HEK293 (cell line): ENCODE results near the gene PLPPR4.
"Not testable (repeated sequence)": the region's sequence is repeated elsewhere in the genome, so short reads cannot be mapped to it uniquely, and the experiment has no call there.

Source experiments
- CTCF ChIA-PET: fragments of 350-600 bp; formaldehyde crosslinking; extraction: SDS; loops from one replicate; lab custom pipeline; 2021; ENCODE audit warnings: antibody characterized with exemption; lab: Yijun Ruan, JAX
- POLR2A ChIA-PET: fragments of 300-600 bp; formaldehyde crosslinking; extraction: SDS; loops from one replicate; lab custom pipeline; 2020; ENCODE audit warnings: antibody characterized with exemption, inconsistent platforms; lab: Yijun Ruan, JAX
- H3K27ac ChIP-seq: fragments of 200-500 bp; sonication (Bioruptor generic); 2 replicates; pipeline ENCODE4 v1.5.1; 2014; ENCODE audit warnings: low read depth, low read length, control low read depth, inconsistent platforms; ENCODE audit errors: extremely low read depth
- H3K36me3 ChIP-seq, 2 experiments: fragments of 200-500 bp in 1 of 2; sonication (Bioruptor generic) in 1 of 2; 1 replicate in 1 of 2; 2 replicates in 1 of 2; pipeline ENCODE4 v1.5.1; 2014 to 2017; ENCODE audit warnings: inconsistent platforms in 2 of 2, low read length in 2 of 2; ENCODE audit not compliant: control insufficient read depth in 2 of 2, insufficient read depth in 1 of 2
- H3K4me1 ChIP-seq: fragments of 200-500 bp; sonication (Bioruptor generic); 2 replicates; pipeline ENCODE4 v1.5.1; 2014; ENCODE audit warnings: mild to moderate bottlenecking, low read length, inconsistent platforms; ENCODE audit not compliant: control insufficient read depth, insufficient read depth
- H3K4me3 ChIP-seq: 2 replicates; pipeline ENCODE4 v1.5.1; 2011; ENCODE audit warnings: low read depth, mild to moderate bottlenecking, control low read depth, low read length, moderate library complexity
- H3K9me3 ChIP-seq: fragments of 200-500 bp; sonication (Bioruptor generic); 2 replicates; pipeline ENCODE4 v1.5.1; 2014; ENCODE audit warnings: low read depth, low read length, inconsistent platforms; ENCODE audit not compliant: control insufficient read depth, insufficient read depth
- ATF2 ChIP-seq: fragments of 450-650 bp; formaldehyde crosslinking; IDR thresholded peaks from 2 replicates; pipeline ENCODE4 v1.5.1; 2016; ENCODE audit warnings: missing biosample characterization, missing genetic modification characterization, low read depth
- GLI2 ChIP-seq: fragments of 450-650 bp; formaldehyde crosslinking; IDR thresholded peaks from 2 replicates; pipeline ENCODE4; 2017; ENCODE audit warnings: missing biosample characterization, missing genetic modification characterization, low read depth, borderline replicate concordance
- HOXA7 ChIP-seq: sonication (generic); formaldehyde crosslinking; IDR thresholded peaks from 2 replicates; pipeline ENCODE4 v1.8.1; 2022; ENCODE audit warnings: missing genetic modification reagents, borderline replicate concordance
- MZF1 ChIP-seq: fragments of 450-650 bp; formaldehyde crosslinking; IDR thresholded peaks from 2 replicates; pipeline ENCODE4 v1.5.1; 2017; ENCODE audit warnings: missing biosample characterization, missing genetic modification characterization, borderline replicate concordance
- OVOL3 ChIP-seq: fragments of 450-650 bp; formaldehyde crosslinking; IDR thresholded peaks from 2 replicates; pipeline ENCODE4 v1.5.1; 2016; ENCODE audit warnings: missing biosample characterization, missing genetic modification characterization
- ZFP3 ChIP-seq: fragments of 450-650 bp; formaldehyde crosslinking; IDR thresholded peaks from 2 replicates; pipeline ENCODE4 v1.5.1; 2016; ENCODE audit warnings: low read depth, missing biosample characterization, missing genetic modification characterization
- ZFP41 ChIP-seq: fragments of 450-650 bp; formaldehyde crosslinking; IDR thresholded peaks from 2 replicates; pipeline ENCODE4 v1.5.1; 2016; ENCODE audit warnings: missing biosample characterization, missing genetic modification characterization, borderline replicate concordance
- ZNF114 ChIP-seq: fragments of 450-650 bp; formaldehyde crosslinking; IDR thresholded peaks from 2 replicates; pipeline ENCODE4 v1.5.0; 2017; ENCODE audit warnings: missing biosample characterization, missing genetic modification characterization
- ZNF146 ChIP-seq: fragments of 450-650 bp; formaldehyde crosslinking; IDR thresholded peaks from 2 replicates; pipeline ENCODE4 v1.5.1; 2016; ENCODE audit warnings: missing biosample characterization, missing genetic modification characterization
- ZNF324 ChIP-seq: fragments of 450-650 bp; formaldehyde crosslinking; IDR thresholded peaks from 2 replicates; pipeline ENCODE4 v1.5.1; 2016; ENCODE audit warnings: missing biosample characterization, missing genetic modification characterization
- ZNF473 ChIP-seq: fragments of 450-650 bp; formaldehyde crosslinking; IDR thresholded peaks from 2 replicates; pipeline ENCODE4 v1.5.1; 2017; ENCODE audit warnings: missing biosample characterization, missing genetic modification characterization
- ZNF585B ChIP-seq: fragments of 450-650 bp; formaldehyde crosslinking; IDR thresholded peaks from 2 replicates; pipeline ENCODE4 v1.5.1; 2016; ENCODE audit warnings: missing biosample characterization, missing genetic modification characterization
- ZNF677 ChIP-seq: fragments of 450-650 bp; IDR thresholded peaks from 2 replicates; pipeline ENCODE4 v1.5.0; 2018; ENCODE audit warnings: missing biosample characterization, mild to moderate bottlenecking, missing genetic modification characterization, moderate library complexity
- ZNF704 ChIP-seq: fragments of 450-650 bp; formaldehyde crosslinking; IDR thresholded peaks from 2 replicates; pipeline ENCODE4 v1.5.1; 2016; ENCODE audit warnings: missing biosample characterization, missing genetic modification characterization
- ZNF830 ChIP-seq: fragments of 450-650 bp; IDR thresholded peaks from 2 replicates; pipeline ENCODE4 v1.5.0; 2018; ENCODE audit warnings: missing biosample characterization, missing genetic modification characterization, low read depth, mild to moderate bottlenecking, moderate library complexity
- TF ChIP-seq, protein P1 (sequence below): fragments of 450-650 bp; formaldehyde crosslinking; IDR thresholded peaks from 2 replicates; pipeline ENCODE4 v1.5.1; 2016; ENCODE audit warnings: missing biosample characterization, missing genetic modification characterization
- TF ChIP-seq, protein P2 (sequence below): fragments of 450-650 bp; formaldehyde crosslinking; IDR thresholded peaks from 2 replicates; pipeline ENCODE4 v1.5.1; 2016; ENCODE audit warnings: missing biosample characterization, missing genetic modification characterization
- TF ChIP-seq, protein P3 (sequence below): fragments of 450-650 bp; formaldehyde crosslinking; IDR thresholded peaks from 2 replicates; pipeline ENCODE4 v1.5.1; 2017; ENCODE audit warnings: missing biosample characterization, missing genetic modification characterization

Gene PLPPR4

DNA sequence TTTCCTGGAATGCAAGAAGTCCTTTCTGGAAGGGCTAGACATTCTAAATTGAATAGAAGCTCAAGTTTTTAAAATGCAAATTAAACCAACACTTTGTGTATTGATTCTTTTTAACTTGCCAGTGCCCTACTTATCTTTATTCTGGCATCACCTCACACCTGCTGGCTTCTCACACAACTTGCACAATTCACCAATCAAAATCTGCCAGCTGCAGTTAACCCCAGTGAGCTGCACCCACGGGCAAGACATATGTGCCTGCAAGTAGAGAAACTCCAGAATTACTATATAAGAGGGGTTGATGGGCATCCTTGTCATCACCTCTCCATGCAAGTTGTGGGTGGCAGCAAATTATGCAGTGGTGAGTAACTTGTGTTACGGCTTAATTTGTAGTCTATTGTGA is 11.7 kb upstream of the PLPPR4 start:
- no peak overlapping the region for H3K27ac ChIP-seq
- H3K9me3 ChIP-seq, result no peaks in the 10 kb centered on the region
- ChIA-PET POLR2A (no interaction called here), CTCF (interaction anchor here (1.0 kb wide), 1 partner anchor 229 kb away, joined by 3 read pairs; no protein-coding TSS in a partner anchor)
- TF ChIP-seq, protein P1, sequence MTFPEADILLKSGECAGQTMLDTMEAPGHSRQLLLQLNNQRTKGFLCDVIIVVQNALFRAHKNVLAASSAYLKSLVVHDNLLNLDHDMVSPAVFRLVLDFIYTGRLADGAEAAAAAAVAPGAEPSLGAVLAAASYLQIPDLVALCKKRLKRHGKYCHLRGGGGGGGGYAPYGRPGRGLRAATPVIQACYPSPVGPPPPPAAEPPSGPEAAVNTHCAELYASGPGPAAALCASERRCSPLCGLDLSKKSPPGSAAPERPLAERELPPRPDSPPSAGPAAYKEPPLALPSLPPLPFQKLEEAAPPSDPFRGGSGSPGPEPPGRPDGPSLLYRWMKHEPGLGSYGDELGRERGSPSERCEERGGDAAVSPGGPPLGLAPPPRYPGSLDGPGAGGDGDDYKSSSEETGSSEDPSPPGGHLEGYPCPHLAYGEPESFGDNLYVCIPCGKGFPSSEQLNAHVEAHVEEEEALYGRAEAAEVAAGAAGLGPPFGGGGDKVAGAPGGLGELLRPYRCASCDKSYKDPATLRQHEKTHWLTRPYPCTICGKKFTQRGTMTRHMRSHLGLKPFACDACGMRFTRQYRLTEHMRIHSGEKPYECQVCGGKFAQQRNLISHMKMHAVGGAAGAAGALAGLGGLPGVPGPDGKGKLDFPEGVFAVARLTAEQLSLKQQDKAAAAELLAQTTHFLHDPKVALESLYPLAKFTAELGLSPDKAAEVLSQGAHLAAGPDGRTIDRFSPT (tag by site-specific recombination), result no peak
- TF ChIP-seq ZNF114 (tag by site-specific recombination) (no peak), HOXA7 (no peak), ZNF830 (tag by site-specific recombination) (no peak)
- H3K4me3 ChIP-seq, result no peak overlapping the region
- no peaks in the 10 kb centered on the region for H3K36me3 ChIP-seq
- no peaks in the 10 kb centered on the region for H3K4me1 ChIP-seq

GRCh38 chr1:99260402-99260801 is 3.9 kb upstream of the PLPPR4 start:
- H3K36me3 ChIP-seq, H3K27ac ChIP-seq, H3K9me3 ChIP-seq, H3K4me3 ChIP-seq, H3K4me1 ChIP-seq, POLR2A ChIA-PET, CTCF ChIA-PET: not testable (repeated sequence)
- peak; percentile 65 for TF ChIP-seq ZNF146 (tag by site-specific recombination)

DNA sequence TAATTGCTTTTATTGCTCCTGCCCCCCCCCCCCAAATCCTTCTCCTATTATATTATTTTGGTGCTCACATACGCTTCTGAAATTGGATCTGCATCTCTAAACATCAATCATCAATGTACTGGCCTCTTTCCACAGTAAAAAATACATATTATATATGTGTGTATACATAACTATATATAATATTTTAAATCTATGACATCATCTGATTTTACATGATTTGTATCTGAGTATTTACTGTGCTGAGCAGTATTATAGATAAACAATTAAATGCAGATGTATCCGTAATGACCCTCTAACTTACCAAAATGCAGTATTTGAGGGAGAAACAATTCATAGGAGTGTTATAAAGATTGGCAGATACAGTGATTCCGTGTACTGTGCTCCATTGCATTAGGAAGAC is 832 bp downstream of the PLPPR4 start:
- no peak overlapping the region for H3K4me3 ChIP-seq
- no peaks in the 10 kb centered on the region for H3K9me3 ChIP-seq
- no peaks in the 10 kb centered on the region for H3K4me1 ChIP-seq
- H3K27ac ChIP-seq, result no peak overlapping the region
- H3K36me3 ChIP-seq, result no peaks in the 10 kb centered on the region
- POLR2A ChIA-PET, result no interaction called here
- CTCF ChIA-PET, result no interaction called here
- TF ChIP-seq ATF2 (tag by site-specific recombination) (peak; percentile 56; the same call in 1 of the 2 replicates), ZNF704 (tag by site-specific recombination) (no peak)

DNA sequence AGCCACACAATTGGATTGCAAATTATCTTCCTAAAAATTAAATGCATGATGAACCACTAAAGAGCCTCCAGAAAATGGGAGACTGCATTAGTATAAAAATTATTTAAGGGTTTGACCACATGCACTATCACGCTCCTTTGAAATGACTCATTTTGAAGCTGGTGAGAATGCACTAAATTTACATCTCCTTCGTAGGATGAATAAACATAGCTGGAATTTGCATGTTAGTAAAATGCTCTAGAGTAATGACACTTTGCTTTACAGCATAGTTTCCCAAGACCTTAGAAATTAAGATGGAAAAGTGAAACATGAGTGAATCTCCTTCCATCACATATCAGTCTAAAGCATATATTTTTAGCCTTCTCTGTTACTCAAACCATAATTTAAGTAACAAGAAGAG is 2.4 kb downstream of the PLPPR4 start:
- no peaks in the 10 kb centered on the region for H3K36me3 ChIP-seq
- H3K27ac ChIP-seq, result no peak overlapping the region
- H3K4me3 ChIP-seq, result no peak overlapping the region
- no peaks in the 10 kb centered on the region for H3K9me3 ChIP-seq
- POLR2A ChIA-PET, result no interaction called here
- no peaks in the 10 kb centered on the region for H3K4me1 ChIP-seq
- CTCF ChIA-PET, result no interaction called here
- TF ChIP-seq ZNF677 (tag by site-specific recombination) (no peak), OVOL3 (tag by site-specific recombination) (no peak), ZNF473 (tag by site-specific recombination) (no peak), ZNF585B (tag by site-specific recombination) (no peak), ZNF324 (tag by site-specific recombination) (no peak), MZF1 (tag by site-specific recombination) (no peak), GLI2 (tag by site-specific recombination) (no peak), ZFP3 (no peak), ZFP41 (tag by site-specific recombination) (no peak)
- TF ChIP-seq, protein P2, sequence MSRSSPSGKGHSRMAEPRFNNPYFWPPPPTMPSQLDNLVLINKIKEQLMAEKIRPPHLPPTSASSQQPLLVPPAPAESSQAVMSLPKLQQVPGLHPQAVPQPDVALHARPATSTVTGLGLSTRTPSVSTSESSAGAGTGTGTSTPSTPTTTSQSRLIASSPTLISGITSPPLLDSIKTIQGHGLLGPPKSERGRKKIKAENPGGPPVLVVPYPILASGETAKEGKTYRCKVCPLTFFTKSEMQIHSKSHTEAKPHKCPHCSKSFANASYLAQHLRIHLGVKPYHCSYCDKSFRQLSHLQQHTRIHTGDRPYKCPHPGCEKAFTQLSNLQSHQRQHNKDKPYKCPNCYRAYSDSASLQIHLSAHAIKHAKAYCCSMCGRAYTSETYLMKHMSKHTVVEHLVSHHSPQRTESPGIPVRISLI (tag by site-specific recombination), result no peak
- TF ChIP-seq, protein P3, sequence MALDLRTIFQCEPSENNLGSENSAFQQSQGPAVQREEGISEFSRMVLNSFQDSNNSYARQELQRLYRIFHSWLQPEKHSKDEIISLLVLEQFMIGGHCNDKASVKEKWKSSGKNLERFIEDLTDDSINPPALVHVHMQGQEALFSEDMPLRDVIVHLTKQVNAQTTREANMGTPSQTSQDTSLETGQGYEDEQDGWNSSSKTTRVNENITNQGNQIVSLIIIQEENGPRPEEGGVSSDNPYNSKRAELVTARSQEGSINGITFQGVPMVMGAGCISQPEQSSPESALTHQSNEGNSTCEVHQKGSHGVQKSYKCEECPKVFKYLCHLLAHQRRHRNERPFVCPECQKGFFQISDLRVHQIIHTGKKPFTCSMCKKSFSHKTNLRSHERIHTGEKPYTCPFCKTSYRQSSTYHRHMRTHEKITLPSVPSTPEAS (tag by site-specific recombination), result no peak
